Upper lobe of left lung (tissue), 6 donors: ENCODE results near the gene DMRTC2. TPM values are rescaled to one million over a fixed set of nuclear protein-coding genes. Genes with fewer than 3 reads are reported as not detected.

ENCODE experiments used
- ATAC-seq, 2 donors: fragments of 200-7000 bp; cut with Tn5 transposase; one replicate each; pipeline ENCODE4 v1.9.1; 2022; ENCODE audit warnings: mild to moderate bottlenecking in 2 of 2, moderate library complexity in 2 of 2; ENCODE audit not compliant: low FRiP score in 2 of 2
- DNase-seq, 2 donors: peaks; one replicate each; pipeline ENCODE4 v3.0.0-alpha.2; 2019 to 2020
- H3K27ac ChIP-seq, 4 donors: fragments of 200-600 bp; sonication (generic); one replicate each; pipeline ENCODE4 v1.5.1; 2016 to 2019
- H3K27me3 ChIP-seq, 4 donors: fragments of 200-600 bp; sonication (generic); one replicate each; pipeline ENCODE4 v1.5.1; 2017 to 2019
- H3K36me3 ChIP-seq, 4 donors: fragments of 200-600 bp; sonication (generic); one replicate each; pipeline ENCODE4 v1.5.1; 2016 to 2019
- H3K4me1 ChIP-seq, 4 donors: fragments of 200-600 bp; sonication (generic); one replicate each; pipeline ENCODE4 v1.5.1; 2018 to 2019
- H3K4me3 ChIP-seq, 4 donors: fragments of 200-600 bp; sonication (generic); one replicate each; pipeline ENCODE4 v1.5.1; 2017 to 2019; ENCODE audit warnings: mild to moderate bottlenecking in 2 of 4, moderate library complexity in 1 of 4
- H3K9me3 ChIP-seq, 4 donors: fragments of 200-600 bp; sonication (generic); one replicate each; pipeline ENCODE4 v1.5.1; 2018 to 2019
- CTCF ChIP-seq, 6 experiments: fragments of 450-650 bp in 4 of 6; fragments of 200-600 bp in 2 of 6; sonication (generic) in 2 of 6; IDR thresholded peaks; one replicate each; pipeline ENCODE4 v1.5.1; 2016 to 2019; ENCODE audit warnings: antibody characterized with exemption in 6 of 6
- EP300 ChIP-seq, 4 donors: sonication (generic); formaldehyde crosslinking; IDR thresholded peaks; one replicate each; pipeline ENCODE4 v1.5.1; 2017; ENCODE audit warnings: antibody characterized with exemption in 4 of 4, control low read depth in 2 of 4
- POLR2A ChIP-seq, 4 donors: fragments of 450-650 bp; IDR thresholded peaks; one replicate each; pipeline ENCODE4 v1.5.1; 2016 to 2017; ENCODE audit warnings: antibody characterized with exemption in 4 of 4, mild to moderate bottlenecking in 2 of 4
- POLR2AphosphoS5 ChIP-seq, 2 donors: sonication (generic); formaldehyde crosslinking; IDR thresholded peaks; one replicate each; pipeline ENCODE4 v1.5.1; 2017; ENCODE audit warnings: antibody characterized with exemption in 2 of 2
- WGBS, 2 donors: methylation state at CpG; one replicate each; pipeline ENCODE4 v1.1.5; 2017 to 2018; 5-methylcytosine and 5-hydroxymethylcytosine counted together
- total RNA-seq, 6 donors: library from RNA; depleted of rRNA in 4 of 6; stranded (reverse); fragments of >200 nt in 4 of 6; gene quantifications; one replicate each; pipeline versions ENCODE4 v1.1.0 to v1.2.1, GENCODE V29; 2016 to 2021
- donor health status: DM: no; HTN: no; CAD: no; lungs with moderate emphysema.
- donor health status: DM: no; HTN: yes; CAD: no; lungs with severe emphysema.

The DMRTC2 gene
- total RNA-seq, 6 donors from 2014 or later = not detected

DNA sequence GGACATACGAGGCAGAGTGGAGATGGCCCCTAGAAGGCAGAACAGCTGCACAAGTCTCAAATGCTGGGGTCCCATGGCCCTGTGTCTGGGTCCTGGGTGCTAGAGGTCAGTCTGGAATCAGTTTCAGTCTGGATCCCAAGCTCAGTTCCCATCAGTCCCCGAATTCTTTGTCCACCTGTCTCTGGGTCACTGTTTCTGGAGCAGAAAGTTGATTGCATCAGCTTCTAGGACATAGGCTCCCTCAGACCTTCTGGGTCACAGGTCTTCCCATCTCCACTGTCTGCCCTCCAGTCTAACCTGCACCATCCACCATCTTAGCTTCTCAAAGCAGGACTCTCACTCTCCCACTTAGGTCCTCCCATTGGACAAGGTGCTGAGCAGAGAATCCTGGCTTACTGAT is 5.6 kb upstream of the DMRTC2 start:
- no peak overlapping the region for H3K27ac ChIP-seq
- H3K4me1 ChIP-seq = no peaks in the 10 kb centered on the region
- ATAC-seq (no peak), DNase-seq (no peak)
- no peaks in the 10 kb centered on the region for H3K27me3 ChIP-seq
- 63 to 65% methylated on average over 2 of the region's 2 CpGs for WGBS, 2 donors
- no peaks in the 10 kb centered on the region for H3K9me3 ChIP-seq
- TF ChIP-seq POLR2A (IDR thresholded peaks at IDR 0.05) (no peak), CTCF (IDR thresholded peaks at IDR 0.05) (no peak), EP300 (IDR thresholded peaks at IDR 0.05) (no peak), POLR2AphosphoS5 (IDR thresholded peaks at IDR 0.05) (no peak)
- H3K4me3 ChIP-seq = no peak overlapping the region
- no peaks in the 10 kb centered on the region for H3K36me3 ChIP-seq

DNA sequence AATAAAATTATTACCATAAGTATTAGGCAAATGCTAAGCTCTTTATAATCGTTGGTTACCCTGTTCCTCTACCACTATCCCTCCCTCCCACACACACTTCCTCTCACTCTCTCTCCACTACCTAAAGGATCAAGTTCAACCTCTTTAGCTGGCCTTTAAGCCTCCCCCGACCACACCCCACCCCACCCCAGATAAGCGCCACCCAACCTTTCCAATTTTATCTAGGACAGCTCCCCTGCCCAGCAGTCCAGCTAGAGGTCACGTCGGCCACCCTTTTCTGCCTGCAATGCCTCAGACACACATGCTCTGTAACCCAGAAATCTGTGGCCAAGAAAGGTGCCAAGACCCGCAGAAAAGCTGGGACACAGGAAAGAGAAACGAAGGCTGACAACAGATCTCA is 1.5 kb upstream of the DMRTC2 start:
- ATAC-seq (no peak), DNase-seq (no peak)
- H3K27me3 ChIP-seq = no peaks in the 10 kb centered on the region
- H3K27ac ChIP-seq = no peak overlapping the region
- no peak overlapping the region for H3K4me3 ChIP-seq
- 53 to 61% methylated on average over 7 of the region's 7 CpGs for WGBS, 2 donors
- H3K9me3 ChIP-seq = no peaks in the 10 kb centered on the region
- TF ChIP-seq POLR2AphosphoS5 (IDR thresholded peaks at IDR 0.05) (no peak), POLR2A (IDR thresholded peaks at IDR 0.05) (no peak), CTCF (IDR thresholded peaks at IDR 0.05) (no peak), EP300 (IDR thresholded peaks at IDR 0.05) (no peak)
- H3K36me3 ChIP-seq = no peaks in the 10 kb centered on the region
- no peaks in the 10 kb centered on the region for H3K4me1 ChIP-seq

- WGBS, 2 donors = 83 to 88% methylated on average over 29 to 30 of the region's 30 CpGs
- Histone ChIP-seq H3K27ac (no peak within 1 kb of the TSS), H3K4me1 (no peaks in the 10 kb centered on the region), H3K4me3 (no peak within 1 kb of the TSS), H3K36me3 (no peaks in the 10 kb centered on the region), H3K9me3 (no peaks in the 10 kb centered on the region), H3K27me3 (no peaks in the 10 kb centered on the region)
- DNase-seq = peak in 1 of 2 donors; percentile 80
- no peak for TF ChIP-seq POLR2AphosphoS5 (IDR thresholded peaks at IDR 0.05)
- TF ChIP-seq POLR2A (IDR thresholded peaks at IDR 0.05) = no peak
- TF ChIP-seq CTCF (IDR thresholded peaks at IDR 0.05) = no peak
- TF ChIP-seq EP300 (IDR thresholded peaks at IDR 0.05) = no peak
- no peak for ATAC-seq
Observed at GRCh38 chr19:41844601-41845000, 241 bp upstream of the DMRTC2 start, which contains the start of gene LYPD4. LYPD4 (minus strand) TSS chr19:41844683; CDS start chr19:41839285, 5,398 bp downstream.

GRCh38 chr19:41845051-41845590 is 279 bp downstream of the DMRTC2 start:
- DNase-seq (no peak), ATAC-seq (no peak)
- 88 to 89% methylated on average over 20 to 23 of the region's 23 CpGs for WGBS, 2 donors
- TF ChIP-seq POLR2AphosphoS5 (IDR thresholded peaks at IDR 0.05) (no peak), CTCF (IDR thresholded peaks at IDR 0.05) (no peak), POLR2A (IDR thresholded peaks at IDR 0.05) (no peak), EP300 (IDR thresholded peaks at IDR 0.05) (no peak)
- Histone ChIP-seq H3K36me3 (no peaks in the 10 kb centered on the region), H3K27me3 (no peaks in the 10 kb centered on the region), H3K9me3 (no peaks in the 10 kb centered on the region), H3K4me3 (no peak overlapping the region), H3K4me1 (no peaks in the 10 kb centered on the region), H3K27ac (no peak overlapping the region)
